Urothelium cell line (cell line): ENCODE measurements around the gene BCKDHB.
"Not testable (repeated sequence)": the region's sequence is repeated elsewhere in the genome, so short reads cannot be mapped to it uniquely, and the experiment has no call there.

Experiments
- DNase-seq: peaks from one replicate; pipeline ENCODE4 v3.0.0; 2011; ENCODE audit warnings: low spot score, mixed read lengths
- FAIRE-seq: peaks from 2 replicates; lab custom pipeline; 2011; peaks lifted over from hg19 to GRCh38; lab: Jason Lieb, UNC

Gene BCKDHB

DNA sequence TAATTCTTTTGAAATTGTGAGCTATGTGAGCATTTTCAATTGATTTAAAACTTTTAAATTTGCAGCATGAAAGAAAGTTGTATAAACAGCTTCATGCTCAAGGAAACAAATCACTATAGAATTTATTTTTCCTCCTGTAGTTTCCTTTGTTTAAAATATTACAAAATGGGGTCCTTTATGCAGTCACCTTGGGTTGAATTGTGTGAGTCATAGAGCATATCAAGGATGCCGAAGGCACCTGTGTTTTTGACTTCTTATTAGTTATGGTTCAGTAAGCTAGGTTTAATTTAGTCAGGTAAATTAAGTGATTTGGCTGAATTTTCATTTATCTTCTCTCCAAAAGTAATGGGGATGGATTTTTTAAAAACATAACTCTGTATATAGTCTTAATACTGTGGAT is 96.8 kb downstream of the BCKDHB start:
- DNase-seq (no peak), FAIRE-seq (no peak)

DNA sequence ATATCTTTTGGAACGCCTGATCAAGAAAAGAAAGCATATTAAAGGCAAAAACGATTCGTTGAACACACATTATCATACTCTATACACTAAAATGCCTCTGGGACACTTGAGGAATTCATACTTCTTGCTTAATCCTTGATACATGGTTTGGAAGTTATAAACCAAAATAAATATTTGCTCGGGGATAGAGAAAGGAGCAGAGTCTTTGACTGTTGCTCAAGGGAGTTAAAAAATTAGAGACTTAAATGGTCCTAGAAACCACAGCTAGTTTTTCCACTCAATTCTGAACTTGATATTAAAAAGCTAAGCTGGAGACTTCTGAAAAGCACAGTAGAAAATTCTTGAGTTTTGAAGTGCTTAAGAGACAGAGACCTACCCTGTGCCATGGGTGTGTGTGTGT is 98.9 kb downstream of the BCKDHB start:
- DNase-seq (no peak), FAIRE-seq (no peak)

DNA sequence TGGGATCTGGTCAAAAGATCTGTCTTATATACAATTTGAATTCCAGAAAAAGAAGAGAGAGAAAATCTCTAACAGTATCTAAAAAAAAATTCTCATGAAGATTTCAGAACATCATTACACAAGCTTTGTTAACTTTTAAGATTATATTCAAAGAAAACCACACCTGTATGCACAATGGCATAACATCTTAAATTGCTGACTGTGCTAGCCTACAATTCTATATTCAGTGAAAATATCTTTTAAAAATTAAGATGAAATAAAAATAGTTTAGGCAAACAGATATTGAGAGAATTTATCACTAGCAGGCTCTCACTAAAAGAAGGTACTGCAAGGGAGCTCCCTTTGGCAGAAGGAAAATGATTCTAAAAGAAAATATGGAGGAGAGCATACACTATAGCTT is 100.3 kb downstream of the BCKDHB start:
- FAIRE-seq = no peak
- no peak for DNase-seq

DNA sequence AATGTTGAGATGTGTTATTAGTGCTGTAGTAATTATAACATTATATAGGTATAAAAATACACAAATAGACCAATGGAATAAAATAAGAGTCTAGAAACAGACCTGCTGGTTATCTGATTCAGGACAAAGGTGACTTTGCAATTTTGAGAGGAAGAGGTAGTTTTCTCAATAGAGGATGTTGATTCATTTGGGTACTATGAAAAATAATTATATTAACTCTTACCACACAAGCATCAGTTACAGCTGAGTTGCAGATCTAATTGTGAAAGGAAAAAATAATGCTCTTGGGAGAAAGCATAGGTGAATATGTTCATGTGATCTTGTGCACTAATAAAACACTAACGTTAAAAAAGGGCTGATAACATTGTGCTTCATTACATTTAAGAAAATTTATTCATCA is 103.0 kb downstream of the BCKDHB start:
- DNase-seq (no peak), FAIRE-seq (no peak)

DNA sequence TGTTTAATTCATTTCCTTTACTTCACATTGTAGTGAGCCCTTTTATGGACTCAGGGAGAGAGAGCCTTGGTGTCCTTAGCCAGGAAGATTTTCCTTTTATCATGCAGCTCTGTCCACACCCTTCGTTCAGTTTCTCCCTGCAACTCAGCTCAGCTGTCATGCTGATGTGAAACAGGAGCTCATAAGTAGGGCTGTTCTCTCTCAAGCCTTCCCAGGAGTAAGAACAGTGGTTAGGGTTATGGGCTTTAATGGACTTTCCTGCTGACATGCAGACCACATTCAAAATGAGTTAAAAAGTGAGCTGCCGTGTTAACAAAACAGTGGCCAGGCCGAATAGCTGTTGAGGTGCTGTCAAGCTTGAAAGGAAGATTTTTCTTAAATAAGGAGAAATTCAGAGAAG is 104.1 kb downstream of the BCKDHB start:
- no peak for FAIRE-seq
- no peak for DNase-seq

DNA sequence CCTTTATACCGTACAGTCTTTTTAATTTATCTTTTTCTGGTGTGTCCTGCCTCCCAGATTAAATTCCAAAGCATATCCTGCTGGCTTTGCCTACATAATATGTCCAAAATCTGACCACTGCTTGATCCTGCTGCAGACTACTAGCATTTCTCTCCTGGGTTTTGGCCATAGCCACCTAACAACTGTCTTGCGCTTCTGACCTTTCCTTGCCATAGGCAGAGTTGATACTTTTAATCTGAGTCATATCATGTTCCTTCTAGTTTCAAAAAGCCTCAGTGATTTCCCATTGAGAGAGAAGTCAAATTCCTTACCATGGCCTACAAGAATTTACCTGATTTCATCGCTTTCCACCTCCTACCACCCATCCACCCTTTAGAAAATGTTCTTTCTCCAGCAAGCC is 104.8 kb downstream of the BCKDHB start:
- DNase-seq (no peak), FAIRE-seq (no peak)

DNA sequence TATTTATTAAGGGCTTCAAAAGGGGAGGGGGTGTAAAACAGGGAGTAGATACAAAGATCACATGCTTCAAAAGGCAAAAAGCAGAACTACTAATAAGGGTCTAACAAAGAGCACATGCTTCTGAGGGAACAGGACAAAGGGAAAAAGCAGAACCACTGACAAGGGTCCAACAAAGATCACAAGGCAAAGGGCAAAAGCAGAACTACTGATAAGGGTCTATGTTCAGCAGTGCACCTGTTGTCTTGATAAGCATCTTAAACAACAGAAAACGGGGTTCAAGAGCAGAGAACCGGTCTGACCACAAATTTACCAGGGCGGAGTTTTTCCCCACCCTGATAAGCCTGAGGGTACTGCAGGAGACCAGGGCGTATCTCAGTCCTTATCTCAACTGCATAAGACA is 105.4 kb downstream of the BCKDHB start:
- DNase-seq, FAIRE-seq: not testable (repeated sequence)

DNA sequence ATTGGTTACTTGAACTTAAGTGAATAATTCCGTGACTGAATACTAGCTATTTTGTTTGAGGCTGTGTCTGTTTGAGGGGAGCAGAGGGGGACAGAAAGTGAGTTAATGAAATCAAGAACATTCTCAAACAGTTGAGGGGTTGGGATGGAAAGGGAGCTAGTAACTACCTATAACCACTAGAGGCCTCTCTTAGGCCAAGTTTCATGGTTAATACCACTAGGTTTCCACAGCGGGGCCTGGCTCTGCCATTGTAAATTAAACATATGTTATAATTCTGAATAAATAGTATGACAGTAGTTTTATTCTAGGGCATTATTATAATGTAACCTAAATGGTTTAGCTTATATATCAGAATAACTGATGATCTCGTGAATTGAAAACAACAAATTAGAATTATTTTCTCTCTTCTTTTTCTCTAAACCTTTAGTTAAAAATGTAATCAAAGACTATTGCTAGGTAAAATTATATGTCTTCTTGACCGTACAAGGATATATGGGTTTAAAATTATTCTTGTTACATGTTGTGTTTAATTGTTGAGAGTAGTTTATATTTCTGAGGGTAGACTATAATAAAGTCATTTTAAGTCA is 108.1 kb downstream of the BCKDHB start:
- DNase-seq (peak; percentile 35), FAIRE-seq (no peak)

DNA sequence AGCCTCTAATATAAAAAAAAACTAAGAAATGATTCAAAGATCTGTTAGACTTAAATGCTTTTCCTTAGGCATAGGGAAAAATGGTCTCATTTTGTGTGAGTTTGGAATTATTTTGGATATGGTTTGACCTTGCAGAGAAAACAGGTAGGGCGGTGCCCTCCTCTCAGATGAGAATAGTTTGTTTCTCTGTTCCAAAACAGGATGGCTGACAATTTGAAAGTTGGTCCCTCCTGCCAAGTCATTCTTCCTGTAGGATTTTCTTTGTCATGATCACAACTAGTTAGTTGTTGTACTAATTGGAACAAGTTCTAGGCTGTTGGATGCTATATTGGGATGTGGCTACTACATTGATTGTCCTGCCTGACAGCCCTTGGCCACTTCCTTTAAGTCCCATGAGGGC is 108.6 kb downstream of the BCKDHB start:
- DNase-seq (no peak), FAIRE-seq (no peak)

DNA sequence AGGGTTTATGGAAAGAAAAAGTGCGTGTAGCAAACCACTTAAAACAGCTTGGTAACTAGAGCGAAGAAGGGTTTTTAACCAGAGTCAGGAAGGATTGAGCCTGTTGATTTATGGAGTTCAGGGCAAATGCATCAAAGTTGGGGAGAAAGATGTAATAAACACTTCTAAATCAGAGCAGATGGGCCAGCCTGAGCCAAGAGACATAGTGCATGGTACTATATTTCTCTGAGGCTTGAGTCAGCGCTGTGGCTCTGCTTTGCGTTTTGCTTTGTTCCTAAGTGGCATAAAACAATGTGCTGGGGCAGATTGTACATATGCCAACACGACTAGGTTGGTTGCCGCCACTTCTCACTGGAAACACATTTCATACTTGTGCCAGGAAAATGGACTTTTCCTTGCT is 111.3 kb downstream of the BCKDHB start:
- DNase-seq (no peak), FAIRE-seq (no peak)

DNA sequence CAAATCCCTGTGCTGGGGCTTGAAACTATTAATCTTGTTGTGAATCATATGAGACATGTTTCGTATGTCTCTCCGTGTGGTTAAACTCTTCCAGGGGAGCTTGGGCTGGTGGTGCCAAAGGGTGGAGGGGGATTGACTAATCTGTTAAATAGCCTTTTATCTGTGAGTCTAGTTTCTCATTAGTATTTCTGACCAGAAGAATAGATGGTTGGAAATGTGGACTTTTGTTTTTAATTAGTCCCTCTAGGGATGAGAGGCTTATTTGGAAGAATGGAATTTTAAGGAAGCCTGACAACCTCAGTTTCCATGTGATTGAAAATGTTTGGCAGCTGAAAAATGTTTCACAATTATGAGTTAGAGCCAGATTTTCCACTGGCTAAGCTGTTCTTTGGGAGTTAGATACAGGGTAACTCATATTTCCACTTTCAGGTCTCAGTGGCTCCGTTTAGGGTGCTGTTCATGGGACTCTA is 117.3 kb downstream of the BCKDHB start:
- FAIRE-seq = no peak
- DNase-seq = no peak

DNA sequence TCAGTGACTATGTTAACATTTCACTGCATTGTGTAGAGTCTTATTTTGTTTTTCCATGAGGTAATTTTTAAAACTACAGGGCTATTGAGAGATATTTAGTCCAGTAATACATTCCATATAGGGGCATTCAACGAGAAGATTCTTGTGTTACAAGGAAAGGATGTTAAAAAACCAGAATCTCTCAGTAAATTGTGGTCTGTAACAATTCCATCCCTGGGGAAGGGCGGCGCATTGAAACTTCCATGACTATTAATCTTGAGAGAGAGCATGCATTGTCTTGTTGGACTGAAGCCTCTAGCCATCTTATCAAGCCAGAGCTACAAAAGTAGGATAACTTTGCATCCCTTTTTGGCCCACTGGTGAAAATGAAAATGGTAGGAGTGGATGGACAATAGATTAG is 119.7 kb downstream of the BCKDHB start:
- DNase-seq (no peak), FAIRE-seq (no peak)

DNA sequence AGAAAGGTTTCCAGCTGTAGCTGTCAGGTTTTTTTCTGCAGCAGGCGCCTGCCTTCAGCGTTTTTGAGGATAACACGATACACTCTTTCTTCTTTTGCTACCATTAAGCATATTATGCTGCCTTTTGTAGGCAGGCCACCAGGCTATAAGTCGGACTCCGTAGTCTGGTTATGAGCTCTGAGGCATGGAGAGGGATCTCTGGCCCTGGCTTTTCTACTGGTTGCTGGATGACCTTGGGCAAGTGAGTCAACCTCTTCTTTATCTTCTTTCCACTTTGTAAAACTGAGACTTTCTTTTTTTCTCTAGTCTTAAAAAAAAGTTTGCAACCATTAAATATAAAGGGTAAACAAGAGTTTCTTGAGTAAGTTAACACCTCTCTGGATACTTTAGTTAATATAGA is 120.2 kb downstream of the BCKDHB start:
- FAIRE-seq = no peak
- no peak for DNase-seq

DNA sequence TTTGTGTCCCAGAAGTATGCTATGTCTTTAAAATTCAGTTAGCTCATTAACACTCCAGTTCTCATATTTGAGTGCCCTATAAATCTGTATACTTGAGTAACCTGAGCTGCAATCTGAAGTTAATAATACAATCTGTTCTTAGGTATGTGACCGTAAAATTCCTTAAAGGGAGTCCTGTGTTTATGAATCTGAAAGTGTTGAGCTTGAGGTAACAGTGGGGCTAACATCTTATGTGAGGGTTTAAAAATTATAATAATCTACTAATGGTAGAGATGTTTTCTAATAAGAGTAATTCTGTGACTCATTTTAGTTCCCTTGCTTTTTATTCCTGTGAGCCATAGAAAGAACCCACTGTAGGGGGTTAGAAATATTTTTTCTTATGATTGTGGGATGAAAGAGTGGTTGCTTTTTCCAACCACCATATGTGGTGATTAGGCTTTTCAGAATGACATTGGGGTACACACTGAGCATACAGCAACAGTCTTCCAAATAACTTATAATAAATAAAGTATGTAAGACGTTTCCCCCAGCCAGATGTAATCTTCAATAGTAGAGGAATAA is 121.2 kb downstream of the BCKDHB start:
- DNase-seq = no peak
- FAIRE-seq = no peak

DNA sequence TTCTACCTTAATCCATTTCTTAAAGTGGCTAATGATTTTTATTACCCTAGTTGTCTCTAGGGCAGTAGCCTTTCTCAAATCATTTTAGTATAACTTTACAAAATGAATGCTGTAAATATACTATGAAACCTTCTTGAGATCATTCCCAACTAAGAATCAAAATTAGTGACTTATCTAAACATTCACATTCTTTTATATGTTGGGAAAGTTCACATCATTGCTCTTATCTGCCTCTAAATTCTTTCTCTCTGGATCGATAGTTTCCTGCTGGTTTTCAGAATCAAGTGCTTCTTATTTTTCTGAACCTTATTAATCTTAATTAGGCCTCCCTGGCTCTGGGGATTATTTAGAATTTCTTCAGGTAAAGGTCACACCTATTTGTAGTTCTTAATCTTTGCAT is 126.8 kb downstream of the BCKDHB start:
- FAIRE-seq = no peak
- no peak for DNase-seq

DNA sequence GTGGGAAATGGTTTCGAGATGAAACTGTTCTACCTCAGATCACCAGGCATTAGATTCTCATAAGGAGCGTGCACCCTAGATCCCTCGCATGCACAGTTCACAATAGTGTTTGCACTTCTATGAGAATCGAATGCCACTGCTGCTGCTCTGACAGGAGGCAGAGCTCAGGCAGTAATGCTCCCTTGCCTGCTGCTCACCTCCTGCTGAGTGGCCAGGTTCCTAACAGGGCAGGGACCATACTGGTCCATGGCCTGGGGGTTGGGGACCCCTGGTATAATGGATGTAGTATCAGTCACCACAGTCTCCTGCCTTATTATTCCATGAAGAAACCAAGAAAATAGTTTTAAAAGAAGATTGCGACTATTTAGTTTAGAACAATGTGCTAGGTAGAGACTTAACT is 127.5 kb downstream of the BCKDHB start:
- DNase-seq (no peak), FAIRE-seq (no peak)

DNA sequence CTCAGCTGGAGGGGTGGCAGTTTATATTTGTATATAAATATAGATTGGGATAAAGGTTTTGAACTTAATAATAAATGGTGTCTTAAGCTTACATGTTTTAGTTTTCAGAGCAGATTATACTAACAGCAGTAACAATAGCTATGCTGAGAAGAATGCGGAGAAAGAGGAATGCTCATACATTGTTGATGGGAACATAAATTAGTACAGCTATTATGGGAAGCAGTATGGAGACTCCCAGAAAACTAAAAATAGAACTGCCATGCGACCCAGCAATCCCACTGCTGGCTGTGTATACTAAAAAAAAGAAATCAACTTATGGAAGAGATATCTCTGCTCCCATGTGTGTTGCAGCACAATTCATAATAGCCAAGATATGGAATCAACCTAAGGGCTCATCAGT is 127.9 kb downstream of the BCKDHB start:
- FAIRE-seq = no peak
- DNase-seq = no peak

DNA sequence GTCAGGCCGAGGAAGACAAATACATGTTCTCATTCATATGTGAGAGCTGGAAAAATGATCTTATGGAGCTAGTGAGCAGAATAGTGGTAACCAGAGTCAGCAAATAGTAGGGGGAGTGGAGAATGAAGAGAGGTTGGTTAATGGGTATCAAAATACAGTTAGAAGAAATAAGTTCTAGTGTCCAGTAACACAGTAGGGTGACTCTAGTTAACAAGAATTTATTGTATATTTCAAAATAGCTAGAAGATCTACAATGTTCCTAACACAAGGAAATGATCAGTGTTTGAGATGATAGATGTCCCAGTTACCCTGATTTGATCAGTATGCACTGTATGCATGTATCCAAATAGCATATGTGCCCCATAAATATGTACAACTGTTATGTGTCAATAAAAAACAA is 128.4 kb downstream of the BCKDHB start:
- FAIRE-seq (no peak), DNase-seq (no peak)

DNA sequence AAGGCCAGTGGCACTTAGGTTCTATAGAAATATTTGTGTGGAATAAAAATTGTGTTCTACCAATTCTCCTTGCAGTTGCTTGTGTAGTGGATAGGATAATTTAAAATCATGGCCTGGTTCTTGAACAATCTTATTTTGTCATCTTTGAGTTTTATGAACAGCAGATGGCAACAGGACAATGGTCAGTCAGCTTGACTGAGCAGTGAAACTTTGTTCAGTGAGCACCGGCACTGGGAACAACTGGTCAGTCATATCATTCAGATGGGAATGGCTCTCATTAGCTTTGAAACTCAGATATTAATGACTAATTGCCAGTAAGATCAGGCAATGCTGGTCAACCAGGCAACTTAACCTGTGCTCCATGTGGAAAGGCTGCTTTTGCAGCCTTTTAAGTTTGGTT is 129.2 kb downstream of the BCKDHB start:
- no peak for FAIRE-seq
- no peak for DNase-seq

DNA sequence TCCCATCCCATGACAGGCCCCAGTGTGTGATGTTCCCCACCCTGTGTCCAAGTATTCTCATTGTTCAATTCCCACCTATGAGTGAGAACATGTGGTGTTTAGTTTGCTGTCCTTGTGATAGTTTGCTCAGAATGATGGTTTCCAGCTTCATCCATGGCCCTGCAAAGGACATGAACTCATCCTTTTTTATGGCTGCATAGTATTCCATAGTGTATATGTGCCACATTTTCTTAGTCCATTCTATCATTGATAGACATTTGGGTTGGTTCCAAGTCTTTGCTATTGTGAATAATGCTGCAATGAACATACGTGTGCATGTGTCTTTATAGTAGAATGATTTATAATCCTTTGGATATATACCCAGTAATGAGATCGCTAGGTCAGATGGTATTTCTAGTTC is 132.3 kb downstream of the BCKDHB start:
- FAIRE-seq, DNase-seq: not testable (repeated sequence)

DNA sequence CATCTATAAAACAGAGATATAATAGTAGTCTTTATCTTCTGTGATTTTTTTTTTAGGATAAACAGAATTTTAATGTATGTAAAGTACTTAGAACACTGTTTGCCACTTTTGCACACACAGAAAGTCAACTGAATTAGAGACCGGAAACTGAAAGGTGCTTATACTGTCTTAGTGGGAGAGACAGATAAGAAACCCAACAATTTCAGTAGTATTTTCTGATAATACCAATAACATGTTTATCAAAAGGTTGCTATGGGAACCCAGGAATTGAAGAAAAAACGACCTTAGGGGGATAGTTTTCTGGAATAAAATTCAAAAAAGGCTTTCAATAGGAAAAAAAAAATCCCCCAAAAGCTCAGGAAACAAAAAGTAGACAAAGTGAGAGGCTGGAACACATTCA is 138.6 kb downstream of the BCKDHB start:
- FAIRE-seq (no peak), DNase-seq (no peak)

DNA sequence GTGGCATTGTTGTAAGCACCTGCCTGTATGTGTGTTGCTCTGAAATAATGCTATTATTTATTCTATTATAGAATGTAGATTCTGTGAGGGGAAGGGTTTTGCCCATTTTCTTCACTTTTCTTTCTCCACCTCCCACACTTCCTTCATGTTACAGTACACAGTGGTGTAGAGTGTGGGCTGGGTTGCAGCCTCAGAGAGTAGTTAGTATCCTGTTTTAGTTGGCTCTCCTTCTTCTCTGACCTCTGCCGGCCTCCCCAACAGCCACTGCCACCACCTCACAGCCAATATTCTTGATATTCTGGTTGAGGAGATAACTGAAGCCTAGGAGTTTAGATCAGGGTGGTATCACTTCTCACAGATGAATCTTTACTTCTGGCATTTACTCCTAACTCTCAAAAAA is 143.4 kb downstream of the BCKDHB start:
- DNase-seq (no peak), FAIRE-seq (no peak)

DNA sequence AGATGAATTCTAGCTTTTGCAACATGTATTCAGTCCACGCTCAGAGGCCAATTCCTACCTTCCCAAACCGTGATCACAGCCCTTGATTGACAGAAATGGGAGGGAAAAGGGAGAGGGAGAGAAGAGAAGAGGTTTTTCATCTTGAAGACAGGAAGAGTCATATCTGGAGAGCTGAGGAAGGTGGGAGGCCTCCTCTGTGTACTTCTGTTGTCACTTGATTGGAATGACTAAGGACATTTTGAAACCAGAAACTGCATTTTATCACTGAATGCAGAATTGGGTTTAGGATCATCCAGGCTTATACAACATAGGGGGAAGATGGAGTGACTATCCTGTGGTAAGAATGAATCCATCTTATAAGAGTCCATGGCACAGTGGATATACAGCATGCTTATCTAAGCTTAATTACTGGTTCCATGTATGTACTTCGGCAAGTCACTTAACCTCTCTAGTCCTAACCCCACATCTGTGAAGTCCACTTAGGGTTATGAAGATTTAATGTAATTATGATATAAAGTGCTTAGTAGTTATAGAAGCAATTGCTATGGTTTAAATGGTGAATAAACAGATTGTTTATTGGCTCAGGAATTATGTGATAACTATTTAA is 144.0 kb downstream of the BCKDHB start:
- FAIRE-seq (no peak), DNase-seq (no peak)
